ENCODE results near the gene STX16.

STX16 gene

DNA sequence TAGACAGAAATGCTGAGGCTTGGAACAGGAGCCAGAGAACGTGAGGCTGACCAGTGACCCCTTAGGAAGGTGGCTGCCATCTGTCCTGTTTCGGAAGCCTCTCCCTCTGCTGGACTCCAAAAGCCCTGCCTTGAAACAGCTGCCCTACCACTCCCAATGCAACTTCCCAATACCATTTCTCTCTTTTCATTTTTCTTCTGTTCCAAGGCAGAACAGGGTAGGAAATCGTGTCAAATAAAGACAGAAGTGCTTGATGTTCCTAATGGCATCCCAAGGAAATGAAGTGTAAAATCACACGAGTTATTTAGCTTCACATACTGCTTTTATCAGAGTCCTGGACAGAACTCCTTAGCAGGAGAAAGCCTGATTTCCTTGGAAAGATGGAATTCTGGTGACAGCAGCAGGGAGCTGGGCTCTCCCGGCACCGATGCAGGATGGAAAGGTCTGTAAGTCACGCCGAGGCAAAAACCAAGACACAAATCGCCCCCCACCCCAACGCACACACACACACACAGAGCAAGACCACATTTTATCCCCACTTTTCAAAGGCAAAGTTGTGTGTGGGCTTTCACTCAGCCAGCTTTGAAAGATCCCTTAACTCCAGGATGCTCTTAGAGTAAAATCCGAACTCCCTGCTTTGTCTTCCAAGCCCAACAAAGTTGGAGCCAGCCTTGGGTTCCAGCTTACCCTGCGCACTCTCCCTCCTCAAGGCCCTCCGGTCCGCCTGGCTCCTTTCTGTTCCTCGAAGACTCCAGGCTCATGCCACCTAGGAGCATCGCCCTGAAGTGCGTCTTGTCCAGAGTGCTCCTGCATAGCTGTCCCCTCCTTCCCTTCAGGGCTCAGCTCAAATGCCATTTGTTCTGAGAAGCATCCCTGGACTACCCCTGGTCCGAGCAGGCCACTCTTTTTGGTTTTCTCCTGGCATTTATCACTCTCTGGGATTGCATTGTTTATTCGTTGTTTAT, 11.6 kb upstream of the STX16 start:
- TF ChIP-seq TAF1 (IDR thresholded peaks at IDR 0.05; ENCODE audit: borderline replicate concordance, insufficient read depth, low read length) (no peak), POLR2AphosphoS5 (IDR thresholded peaks at IDR 0.05; ENCODE audit: low read depth, low read length) (no peak), SIN3A (IDR thresholded peaks at IDR 0.05; ENCODE audit: borderline replicate concordance, insufficient read depth, low read length) (no peak), FOXP2 (optimal IDR thresholded peaks at IDR 0.05; ENCODE audit: borderline replicate concordance, extremely low read depth, extremely low read length, insufficient read depth) (no peak)
- TF ChIP-seq, protein P1, sequence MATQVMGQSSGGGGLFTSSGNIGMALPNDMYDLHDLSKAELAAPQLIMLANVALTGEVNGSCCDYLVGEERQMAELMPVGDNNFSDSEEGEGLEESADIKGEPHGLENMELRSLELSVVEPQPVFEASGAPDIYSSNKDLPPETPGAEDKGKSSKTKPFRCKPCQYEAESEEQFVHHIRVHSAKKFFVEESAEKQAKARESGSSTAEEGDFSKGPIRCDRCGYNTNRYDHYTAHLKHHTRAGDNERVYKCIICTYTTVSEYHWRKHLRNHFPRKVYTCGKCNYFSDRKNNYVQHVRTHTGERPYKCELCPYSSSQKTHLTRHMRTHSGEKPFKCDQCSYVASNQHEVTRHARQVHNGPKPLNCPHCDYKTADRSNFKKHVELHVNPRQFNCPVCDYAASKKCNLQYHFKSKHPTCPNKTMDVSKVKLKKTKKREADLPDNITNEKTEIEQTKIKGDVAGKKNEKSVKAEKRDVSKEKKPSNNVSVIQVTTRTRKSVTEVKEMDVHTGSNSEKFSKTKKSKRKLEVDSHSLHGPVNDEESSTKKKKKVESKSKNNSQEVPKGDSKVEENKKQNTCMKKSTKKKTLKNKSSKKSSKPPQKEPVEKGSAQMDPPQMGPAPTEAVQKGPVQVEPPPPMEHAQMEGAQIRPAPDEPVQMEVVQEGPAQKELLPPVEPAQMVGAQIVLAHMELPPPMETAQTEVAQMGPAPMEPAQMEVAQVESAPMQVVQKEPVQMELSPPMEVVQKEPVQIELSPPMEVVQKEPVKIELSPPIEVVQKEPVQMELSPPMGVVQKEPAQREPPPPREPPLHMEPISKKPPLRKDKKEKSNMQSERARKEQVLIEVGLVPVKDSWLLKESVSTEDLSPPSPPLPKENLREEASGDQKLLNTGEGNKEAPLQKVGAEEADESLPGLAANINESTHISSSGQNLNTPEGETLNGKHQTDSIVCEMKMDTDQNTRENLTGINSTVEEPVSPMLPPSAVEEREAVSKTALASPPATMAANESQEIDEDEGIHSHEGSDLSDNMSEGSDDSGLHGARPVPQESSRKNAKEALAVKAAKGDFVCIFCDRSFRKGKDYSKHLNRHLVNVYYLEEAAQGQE (IDR thresholded peaks at IDR 0.05; ENCODE audit: insufficient read depth in 1 of 2, low read depth in 2 of 2, low read length in 2 of 2) = no peak

DNA sequence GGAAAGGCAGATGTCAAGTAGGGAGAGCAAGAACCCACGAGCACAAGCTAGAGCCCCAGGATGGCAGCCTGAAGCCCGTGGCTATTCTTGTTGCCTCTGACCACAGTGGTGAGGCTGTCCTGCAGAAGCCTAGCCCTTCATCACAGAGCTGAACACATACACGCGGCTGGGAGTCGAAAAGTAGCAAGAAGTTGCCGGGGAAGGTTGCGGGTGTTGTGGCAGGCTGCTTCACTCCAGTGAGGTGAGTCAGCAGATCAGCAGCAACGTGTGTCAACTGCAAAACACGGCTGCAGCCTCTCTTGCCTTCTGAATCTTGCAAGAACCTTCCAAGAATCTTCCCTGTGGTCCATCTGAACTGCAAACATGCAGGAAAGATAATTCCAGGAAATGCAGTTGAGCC, 10.6 kb upstream of the STX16 start:
- TF ChIP-seq POLR2AphosphoS5 (IDR thresholded peaks at IDR 0.05; ENCODE audit: low read depth, low read length) (no peak), SIN3A (IDR thresholded peaks at IDR 0.05; ENCODE audit: borderline replicate concordance, insufficient read depth, low read length) (no peak), FOXP2 (optimal IDR thresholded peaks at IDR 0.05; ENCODE audit: borderline replicate concordance, extremely low read depth, extremely low read length, insufficient read depth) (no peak), TAF1 (IDR thresholded peaks at IDR 0.05; ENCODE audit: borderline replicate concordance, insufficient read depth, low read length) (no peak)
- TF ChIP-seq, protein P1 (IDR thresholded peaks at IDR 0.05; ENCODE audit: insufficient read depth in 1 of 2, low read depth in 2 of 2, low read length in 2 of 2) = no peak

DNA sequence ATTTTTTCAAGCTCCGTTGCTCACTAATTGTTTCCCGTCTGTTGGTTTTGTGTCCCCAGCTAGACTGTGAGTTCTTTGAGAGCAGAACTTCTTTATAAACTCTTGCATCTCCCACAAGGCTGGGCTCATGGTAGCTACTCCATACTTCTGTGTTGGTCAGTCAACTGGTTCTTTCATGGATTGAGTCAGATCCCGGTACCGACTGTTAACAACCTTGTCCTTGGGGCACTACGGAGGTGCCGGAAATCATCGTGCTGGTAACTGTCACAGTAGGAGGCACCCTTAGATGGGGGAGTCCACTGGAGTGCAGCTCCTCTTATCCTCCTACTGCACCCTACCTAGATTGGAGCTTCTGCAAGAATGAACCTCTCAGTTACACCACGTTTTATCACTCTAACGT, 8.6 kb upstream of the STX16 start:
- no peak for TF ChIP-seq FOXP2 (optimal IDR thresholded peaks at IDR 0.05; ENCODE audit: borderline replicate concordance, extremely low read depth, extremely low read length, insufficient read depth)
- TF ChIP-seq POLR2AphosphoS5 (IDR thresholded peaks at IDR 0.05; ENCODE audit: low read depth, low read length) = no peak
- TF ChIP-seq TAF1 (IDR thresholded peaks at IDR 0.05; ENCODE audit: borderline replicate concordance, insufficient read depth, low read length) = no peak
- no peak for TF ChIP-seq SIN3A (IDR thresholded peaks at IDR 0.05; ENCODE audit: borderline replicate concordance, insufficient read depth, low read length)
- TF ChIP-seq, protein P1 (IDR thresholded peaks at IDR 0.05; ENCODE audit: insufficient read depth in 1 of 2, low read depth in 2 of 2, low read length in 2 of 2) = no peak

DNA sequence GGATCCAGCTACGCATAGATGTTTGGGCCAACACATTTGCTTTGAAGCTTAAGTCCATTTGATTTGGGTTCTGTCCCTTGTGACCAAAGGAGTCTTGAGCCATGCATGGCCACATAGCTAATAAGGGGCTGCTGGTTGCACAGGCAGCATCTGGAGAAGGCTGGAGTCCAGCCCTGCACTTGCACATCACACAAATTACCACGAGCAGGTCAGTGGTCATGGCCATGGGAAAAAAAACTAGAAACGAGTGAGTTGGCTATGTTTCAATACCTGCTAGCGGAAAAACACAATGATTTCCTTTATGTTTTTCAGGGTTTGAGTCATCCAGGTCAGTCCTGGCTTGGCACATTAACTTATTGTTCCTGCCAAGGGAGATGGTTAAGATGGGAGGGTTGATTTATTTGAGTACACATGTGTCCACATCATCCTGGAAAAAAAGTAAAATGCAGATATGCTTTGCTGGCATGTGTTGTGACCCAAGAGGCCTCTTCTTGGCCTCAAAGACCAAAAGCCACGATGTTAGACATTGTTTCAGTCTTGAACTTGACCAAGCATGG, 5.6 kb upstream of the STX16 start:
- no peak for TF ChIP-seq POLR2AphosphoS5 (IDR thresholded peaks at IDR 0.05; ENCODE audit: low read depth, low read length)
- no peak for TF ChIP-seq FOXP2 (optimal IDR thresholded peaks at IDR 0.05; ENCODE audit: borderline replicate concordance, extremely low read depth, extremely low read length, insufficient read depth)
- no peak for TF ChIP-seq TAF1 (IDR thresholded peaks at IDR 0.05; ENCODE audit: borderline replicate concordance, insufficient read depth, low read length)
- TF ChIP-seq, protein P1 (IDR thresholded peaks at IDR 0.05; ENCODE audit: insufficient read depth in 1 of 2, low read depth in 2 of 2, low read length in 2 of 2) = no peak
- TF ChIP-seq SIN3A (IDR thresholded peaks at IDR 0.05; ENCODE audit: borderline replicate concordance, insufficient read depth, low read length) = no peak

Data from PFSK-1 (cell line).